SK-N-SH treated with all-trans-retinoic acid at 6 μM for 48 hours (cell line): ENCODE measurements around the gene FXYD6.

Source experiments
- ATAC-seq: fragments of 200-7000 bp; cut with Tn5 transposase; 3 replicates; pipeline ENCODE4 v1.9.1; 2020; ENCODE audit warnings: mild to moderate bottlenecking, moderate library complexity
- ARNTL ChIP-seq: fragments of 450-650 bp; formaldehyde crosslinking; IDR thresholded peaks from 2 replicates; pipeline ENCODE4 v1.5.0; 2020; ENCODE audit warnings: low read depth, mild to moderate bottlenecking, moderate library complexity, borderline replicate concordance
- BACH2 ChIP-seq: fragments of 250-450 bp; sonication (Bioruptor Pico); IDR thresholded peaks from 2 replicates; pipeline ENCODE4 v1.9.0; 2021; ENCODE audit warnings: mild to moderate bottlenecking, borderline replicate concordance
- CREB5 ChIP-seq: fragments of 250-450 bp; sonication (Bioruptor Pico); IDR thresholded peaks from 2 replicates; pipeline ENCODE4 v1.5.1; 2020; ENCODE audit warnings: low read depth, mild to moderate bottlenecking, moderate library complexity
- CSRNP3 ChIP-seq: fragments of 250-450 bp; sonication (Bioruptor Pico); IDR thresholded peaks from 2 replicates; pipeline ENCODE4 v1.5.1; 2021; ENCODE audit warnings: mild to moderate bottlenecking, moderate library complexity
- ESRRG ChIP-seq: fragments of 250-450 bp; sonication (Bioruptor Pico); IDR thresholded peaks from 2 replicates; pipeline ENCODE4 v1.6.1; 2021; ENCODE audit warnings: mild to moderate bottlenecking
- GLIS3 ChIP-seq: fragments of 250-450 bp; sonication (Bioruptor Pico); IDR thresholded peaks from 2 replicates; pipeline ENCODE4 v1.5.0; 2020; ENCODE audit warnings: mild to moderate bottlenecking, moderate library complexity
- ISL1 ChIP-seq: fragments of 250-450 bp; sonication (Bioruptor Pico); IDR thresholded peaks from 2 replicates; pipeline ENCODE4 v2.1.2; 2022; ENCODE audit warnings: mild to moderate bottlenecking, moderate library complexity
- OSR1 ChIP-seq: fragments of 250-450 bp; sonication (Bioruptor Pico); IDR thresholded peaks from 2 replicates; pipeline ENCODE4 v1.8.0; 2022; ENCODE audit warnings: moderate library complexity, mild to moderate bottlenecking, inconsistent platforms
- PATZ1 ChIP-seq: fragments of 250-450 bp; sonication (Bioruptor Pico); IDR thresholded peaks from 2 replicates; pipeline ENCODE4 v1.8.0; 2020; ENCODE audit warnings: mild to moderate bottlenecking, moderate library complexity, borderline replicate concordance
- POU6F1 ChIP-seq: fragments of 250-450 bp; sonication (Bioruptor Pico); IDR thresholded peaks from 2 replicates; pipeline ENCODE4 v1.8.0; 2021; ENCODE audit warnings: low read depth, mild to moderate bottlenecking, moderate library complexity, borderline replicate concordance
- PPARA ChIP-seq: fragments of 250-450 bp; sonication (Bioruptor Pico); IDR thresholded peaks from 2 replicates; pipeline ENCODE4 v1.5.0; 2020; ENCODE audit warnings: mild to moderate bottlenecking, borderline replicate concordance
- RARB ChIP-seq: fragments of 250-450 bp; sonication (Bioruptor Pico); IDR thresholded peaks from 2 replicates; pipeline ENCODE4 v1.8.0; 2021; ENCODE audit warnings: mild to moderate bottlenecking, moderate library complexity
- SNAI2 ChIP-seq: fragments of 250-450 bp; sonication (Bioruptor Pico); IDR thresholded peaks from 2 replicates; pipeline ENCODE4 v1.5.0; 2020; ENCODE audit warnings: mild to moderate bottlenecking, moderate library complexity
- TCF4 ChIP-seq: fragments of 250-450 bp; sonication (Bioruptor Pico); IDR thresholded peaks from 2 replicates; pipeline ENCODE4 v1.8.0; 2021; ENCODE audit warnings: mild to moderate bottlenecking, moderate library complexity, borderline replicate concordance
- TSHZ2 ChIP-seq: fragments of 250-450 bp; sonication (Bioruptor Pico); IDR thresholded peaks from 2 replicates; pipeline ENCODE4 v1.5.0; 2020; ENCODE audit warnings: mild to moderate bottlenecking, moderate library complexity
- ZC3H10 ChIP-seq: fragments of 250-450 bp; sonication (Bioruptor Pico); IDR thresholded peaks from 2 replicates; pipeline ENCODE4 v1.5.1; 2021; ENCODE audit warnings: mild to moderate bottlenecking, moderate library complexity
- ZFP3 ChIP-seq: fragments of 250-450 bp; sonication (Bioruptor Pico); IDR thresholded peaks from 2 replicates; pipeline ENCODE4 v1.5.0; 2020; ENCODE audit warnings: mild to moderate bottlenecking, moderate library complexity
- ZFP30 ChIP-seq: fragments of 450-650 bp; formaldehyde crosslinking; IDR thresholded peaks from 2 replicates; pipeline ENCODE4 v1.5.0; 2022; ENCODE audit warnings: mild to moderate bottlenecking, moderate library complexity
- ZNF565 ChIP-seq: fragments of 450-650 bp; formaldehyde crosslinking; conservative IDR thresholded peaks from 2 replicates; pipeline ENCODE4 v1.5.0; 2020; ENCODE audit warnings: low read depth, mild to moderate bottlenecking, moderate library complexity
- ZNF70 ChIP-seq: fragments of 450-650 bp; formaldehyde crosslinking; IDR thresholded peaks from 2 replicates; pipeline ENCODE4 v1.5.0; 2020; ENCODE audit warnings: mild to moderate bottlenecking, moderate library complexity
- ZNF8 ChIP-seq: fragments of 450-650 bp; formaldehyde crosslinking; IDR thresholded peaks from 2 replicates; pipeline ENCODE4 v1.5.0; 2020; ENCODE audit warnings: mild to moderate bottlenecking, moderate library complexity

FXYD6 gene

GRCh38 chr11:117916956-117917355 is 40.5 kb upstream of the FXYD6 start:
- TF ChIP-seq ZNF8 (CRISPR knock-in tag) (no peak), SNAI2 (no peak), ZFP3 (CRISPR knock-in tag) (no peak), TSHZ2 (CRISPR knock-in tag) (no peak), GLIS3 (no peak), PATZ1 (no peak), ISL1 (no peak), ZC3H10 (CRISPR knock-in tag) (no peak), CREB5 (CRISPR knock-in tag) (no peak), ZNF70 (CRISPR knock-in tag) (no peak), ZFP30 (no peak), CSRNP3 (CRISPR knock-in tag) (no peak), RARB (CRISPR knock-in tag) (no peak)
- ATAC-seq, result no peak

GRCh38 chr11:117915672-117916235 is 39.3 kb upstream of the FXYD6 start:
- TF ChIP-seq ARNTL (no peak), ZNF8 (CRISPR knock-in tag) (no peak), ZNF565 (CRISPR knock-in tag) (no peak), RARB (CRISPR knock-in tag) (no peak), CREB5 (CRISPR knock-in tag) (no peak), ZFP3 (CRISPR knock-in tag) (no peak), TCF4 (CRISPR knock-in tag) (no peak), ISL1 (no peak), TSHZ2 (CRISPR knock-in tag) (no peak), BACH2 (CRISPR knock-in tag) (no peak), PPARA (CRISPR knock-in tag) (no peak), SNAI2 (no peak), ESRRG (CRISPR knock-in tag) (no peak), ZNF70 (CRISPR knock-in tag) (no peak), OSR1 (CRISPR knock-in tag) (no peak), PATZ1 (no peak), POU6F1 (no peak), ZC3H10 (CRISPR knock-in tag) (no peak), GLIS3 (no peak)
- no peak for ATAC-seq
